KMS-11 (cell line): Measurements from ENCODE around the gene RPRD1A.
"Not testable (repeated sequence)": the region's sequence is repeated elsewhere in the genome, so short reads cannot be mapped to it uniquely, and the experiment has no call there.

Experiments
- H2AFZ ChIP-seq: fragments of 200-600 bp; sonication (generic); 2 replicates; pipeline ENCODE4 v1.6.1; 2016; ENCODE audit warnings: antibody characterized with exemption, mixed run types, low read depth
- H3K27ac ChIP-seq: fragments of 200-600 bp; sonication (generic); 2 replicates; pipeline ENCODE4 v1.6.1; 2016; ENCODE audit warnings: mild to moderate bottlenecking, mixed run types
- H3K27me3 ChIP-seq: fragments of 200-600 bp; sonication (generic); 2 replicates; pipeline ENCODE4 v1.6.1; 2017; ENCODE audit warnings: mild to moderate bottlenecking, low read depth, mixed run types, moderate library complexity; ENCODE audit not compliant: insufficient read depth
- H3K36me3 ChIP-seq: fragments of 200-600 bp; sonication (generic); 2 replicates; pipeline ENCODE4 v1.6.1; 2017; ENCODE audit warnings: mild to moderate bottlenecking, mixed run types; ENCODE audit not compliant: insufficient read depth
- H3K4me1 ChIP-seq: fragments of 200-600 bp; sonication (generic); 2 replicates; pipeline ENCODE4 v1.6.1; 2016; ENCODE audit warnings: mild to moderate bottlenecking, low read depth, mixed run types; ENCODE audit not compliant: poor library complexity, severe bottlenecking
- H3K4me2 ChIP-seq: fragments of 200-600 bp; sonication (generic); 2 replicates; pipeline ENCODE4 v1.7.0; 2016; ENCODE audit warnings: mild to moderate bottlenecking, mixed run types
- H3K4me3 ChIP-seq: fragments of 200-600 bp; sonication (generic); IDR thresholded peaks from 2 replicates; pipeline ENCODE4 v1.6.1; 2017; ENCODE audit warnings: low read depth, low read length, mixed read lengths; ENCODE audit not compliant: insufficient read depth
- H3K79me2 ChIP-seq: fragments of 200-600 bp; sonication (generic); 2 replicates; pipeline ENCODE4 v1.6.1; 2016; ENCODE audit warnings: low read depth, mixed run types; ENCODE audit not compliant: insufficient read depth
- H3K9ac ChIP-seq: fragments of 200-600 bp; sonication (generic); 2 replicates; pipeline ENCODE4 v1.6.1; 2016; ENCODE audit warnings: mild to moderate bottlenecking, mixed run types
- H4K20me1 ChIP-seq: fragments of 200-600 bp; sonication (generic); 2 replicates; pipeline ENCODE4 v1.6.1; 2016; ENCODE audit warnings: mild to moderate bottlenecking, mixed run types; ENCODE audit not compliant: insufficient read depth
- CTCF ChIP-seq: fragments of 200-600 bp; sonication (generic); conservative IDR thresholded peaks from 2 replicates; pipeline ENCODE4 v1.6.1; 2017; ENCODE audit warnings: low read depth, mild to moderate bottlenecking, antibody characterized with exemption, low read length, moderate library complexity, mixed read lengths

Gene RPRD1A

GRCh38 chr18:36066001-36066400, 1.4 kb downstream of the RPRD1A start:
- Histone ChIP-seq H3K79me2 (peaks cover 59% of the 10 kb centered on the region), H2AFZ (no peak overlapping the region), H3K27ac (peak overlapping the region; percentile 94; the same call in 1 of the 2 replicates), H3K36me3 (no peaks in the 10 kb centered on the region), H4K20me1 (no peaks in the 10 kb centered on the region; the same call in 1 of the 2 replicates), H3K27me3 (no peaks in the 10 kb centered on the region), H3K4me3 (no peak overlapping the region), H3K4me2 (peak overlapping the region; percentile 73), H3K4me1 (peaks cover 18% of the 10 kb centered on the region), H3K9ac (peak overlapping the region; percentile 95; the same call in 1 of the 2 replicates)
- TF ChIP-seq CTCF: no peak

GRCh38 chr18:36064809-36065079, 2.6 kb downstream of the RPRD1A start:
- H3K4me2 ChIP-seq, H3K4me3 ChIP-seq, H3K27me3 ChIP-seq, H3K9ac ChIP-seq, H4K20me1 ChIP-seq, H3K27ac ChIP-seq, H3K36me3 ChIP-seq, H2AFZ ChIP-seq: not testable (repeated sequence)
- peaks cover 71% of the 10 kb centered on the region for H3K79me2 ChIP-seq
- H3K4me1 ChIP-seq: peaks cover 18% of the 10 kb centered on the region

- H3K9ac ChIP-seq: no peak overlapping the region
- no peak for TF ChIP-seq CTCF
- H3K36me3 ChIP-seq: no peaks in the 10 kb centered on the region
- H3K4me3 ChIP-seq: no peak overlapping the region
- no peaks in the 10 kb centered on the region; the same call in 1 of the 2 replicates for H4K20me1 ChIP-seq
- no peak overlapping the region for H3K27ac ChIP-seq
- H3K27me3 ChIP-seq: no peaks in the 10 kb centered on the region
- H3K4me1 ChIP-seq: peaks cover 18% of the 10 kb centered on the region
- peaks cover 75% of the 10 kb centered on the region for H3K79me2 ChIP-seq
- no peak overlapping the region for H3K4me2 ChIP-seq
- H2AFZ ChIP-seq: no peak overlapping the region
These were observed 3.1 kb downstream of the RPRD1A start for GRCh38 chr18:36064027-36064808.

GRCh38 chr18:36058674-36059073, 8.7 kb downstream of the RPRD1A start:
- H3K4me3 ChIP-seq: no peak overlapping the region
- H2AFZ ChIP-seq: no peak overlapping the region
- H3K9ac ChIP-seq: no peak overlapping the region
- H3K27me3 ChIP-seq: no peaks in the 10 kb centered on the region
- H3K4me2 ChIP-seq: no peak overlapping the region
- H3K79me2 ChIP-seq: peaks cover 87% of the 10 kb centered on the region
- no peaks in the 10 kb centered on the region; the same call in 1 of the 2 replicates for H4K20me1 ChIP-seq
- no peak overlapping the region for H3K27ac ChIP-seq
- TF ChIP-seq CTCF: no peak
- H3K36me3 ChIP-seq: no peaks in the 10 kb centered on the region
- H3K4me1 ChIP-seq: no peaks in the 10 kb centered on the region

GRCh38 chr18:36051760-36052159, 15.6 kb downstream of the RPRD1A start:
- Histone ChIP-seq H2AFZ (no peak overlapping the region), H3K4me2 (no peak overlapping the region), H3K4me3 (no peak overlapping the region), H3K36me3 (no peaks in the 10 kb centered on the region), H3K4me1 (peaks cover 9% of the 10 kb centered on the region), H3K27ac (no peak overlapping the region), H3K9ac (no peak overlapping the region), H3K27me3 (no peaks in the 10 kb centered on the region), H4K20me1 (peaks cover 12% of the 10 kb centered on the region), H3K79me2 (peaks cover 87% of the 10 kb centered on the region)
- no peak for TF ChIP-seq CTCF
